Measurements from ENCODE around the gene CTSD.

Gene CTSD

GRCh38 chr11:1768141-1768469 lies 4.4 kb upstream of the CTSD start:
- DNase-seq, result peak in 1 of 2 experiments; percentile 25

GRCh38 chr11:1767399-1768140 lies 3.8 kb upstream of the CTSD start:
- DNase-seq, result no peak

GRCh38 chr11:1766719-1767398 lies 3.1 kb upstream of the CTSD start:
- no peak for DNase-seq

GRCh38 chr11:1765871-1766718 lies 2.4 kb upstream of the CTSD start:
- DNase-seq, result no peak

- DNase-seq, result no peak
Measured at GRCh38 chr11:1763336-1763795, 361 bp downstream of the CTSD start.

GRCh38 chr11:1762537-1763302 lies 1.0 kb downstream of the CTSD start:
- DNase-seq, result no peak

GRCh38 chr11:1761857-1762536 lies 1.7 kb downstream of the CTSD start:
- no peak for DNase-seq

- no peak for DNase-seq
Measured at GRCh38 chr11:1761110-1761856, 2.4 kb downstream of the CTSD start.

- no peak for DNase-seq
Measured at GRCh38 chr11:1760351-1761109, 3.2 kb downstream of the CTSD start.

GRCh38 chr11:1759851-1760220 lies 3.9 kb downstream of the CTSD start:
- DNase-seq, result no peak

- DNase-seq, result no peak
Measured at GRCh38 chr11:1759151-1759850, 4.4 kb downstream of the CTSD start.

- DNase-seq, result no peak
Measured at GRCh38 chr11:1758611-1759150, 5.0 kb downstream of the CTSD start.

GRCh38 chr11:1757861-1758610 lies 5.7 kb downstream of the CTSD start:
- peak in 1 of 2 experiments; percentile 24 for DNase-seq

- no peak for DNase-seq
Measured at GRCh38 chr11:1756791-1757771, 6.6 kb downstream of the CTSD start.

- DNase-seq, result no peak
Measured at GRCh38 chr11:1755692-1756561, 7.8 kb downstream of the CTSD start.

GRCh38 chr11:1755344-1755691 lies 8.4 kb downstream of the CTSD start:
- no peak for DNase-seq

All from stimulated activated CD4-positive, alpha-beta T cell treated with anti-CD3 and anti-CD28 coated beads, Interleukin-4, amount 100 ng/mL, for 4 hours (primary cell).